Measurements from ENCODE around the gene UBALD2.

DNA sequence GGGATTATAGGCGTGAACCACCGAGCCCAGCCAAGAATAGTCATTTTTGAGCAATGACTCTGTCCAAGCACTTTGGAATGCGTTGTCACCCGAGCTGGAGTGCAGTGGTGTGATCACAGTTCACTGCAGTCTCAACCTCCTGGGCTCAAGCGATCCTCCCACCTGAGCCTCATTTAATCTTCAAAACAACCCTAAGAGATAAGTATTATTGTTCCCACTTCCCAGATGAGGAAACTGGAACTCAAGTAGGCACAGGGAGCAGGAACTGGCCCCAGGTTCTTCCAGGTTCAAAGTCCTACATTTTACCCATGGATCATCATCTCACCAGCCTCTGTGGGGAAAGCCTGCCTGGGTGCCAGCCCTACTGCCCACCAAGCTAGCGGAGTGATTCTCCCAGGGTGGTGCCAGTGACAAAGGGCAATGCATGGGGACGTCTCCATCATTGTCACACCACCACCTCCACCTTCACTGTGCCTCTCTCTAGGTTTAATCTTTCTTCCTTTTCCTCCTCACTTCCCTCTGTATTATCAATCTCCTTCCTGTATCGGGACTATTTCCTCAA lies 13.6 kb upstream of the UBALD2 start:
- TF ChIP-seq, protein P1, sequence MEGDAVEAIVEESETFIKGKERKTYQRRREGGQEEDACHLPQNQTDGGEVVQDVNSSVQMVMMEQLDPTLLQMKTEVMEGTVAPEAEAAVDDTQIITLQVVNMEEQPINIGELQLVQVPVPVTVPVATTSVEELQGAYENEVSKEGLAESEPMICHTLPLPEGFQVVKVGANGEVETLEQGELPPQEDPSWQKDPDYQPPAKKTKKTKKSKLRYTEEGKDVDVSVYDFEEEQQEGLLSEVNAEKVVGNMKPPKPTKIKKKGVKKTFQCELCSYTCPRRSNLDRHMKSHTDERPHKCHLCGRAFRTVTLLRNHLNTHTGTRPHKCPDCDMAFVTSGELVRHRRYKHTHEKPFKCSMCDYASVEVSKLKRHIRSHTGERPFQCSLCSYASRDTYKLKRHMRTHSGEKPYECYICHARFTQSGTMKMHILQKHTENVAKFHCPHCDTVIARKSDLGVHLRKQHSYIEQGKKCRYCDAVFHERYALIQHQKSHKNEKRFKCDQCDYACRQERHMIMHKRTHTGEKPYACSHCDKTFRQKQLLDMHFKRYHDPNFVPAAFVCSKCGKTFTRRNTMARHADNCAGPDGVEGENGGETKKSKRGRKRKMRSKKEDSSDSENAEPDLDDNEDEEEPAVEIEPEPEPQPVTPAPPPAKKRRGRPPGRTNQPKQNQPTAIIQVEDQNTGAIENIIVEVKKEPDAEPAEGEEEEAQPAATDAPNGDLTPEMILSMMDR (IDR thresholded peaks at IDR 0.05) = no peak
- no peak for TF ChIP-seq POLR2A (IDR thresholded peaks at IDR 0.05)
